ENCODE data around the gene ABCA4.

Gene ABCA4

DNA sequence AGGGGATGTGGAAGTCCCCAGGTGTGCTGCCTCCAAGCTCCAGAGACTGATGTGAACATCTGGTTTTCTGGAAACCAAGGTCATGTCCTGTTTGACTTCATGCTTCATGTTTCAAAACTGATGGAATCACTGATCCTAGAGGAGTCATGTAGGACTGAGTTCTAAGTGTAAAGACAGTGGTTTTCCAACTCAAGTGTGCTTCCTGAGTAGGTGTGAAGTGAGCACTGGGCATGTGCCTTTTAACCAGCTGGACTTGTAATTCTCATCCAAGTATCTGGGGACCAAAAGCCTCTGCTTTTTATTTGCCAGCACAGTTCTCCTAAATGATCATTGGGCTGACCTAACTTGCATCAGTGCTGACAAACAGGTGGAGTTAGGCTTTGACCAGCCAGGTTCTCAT is 36.9 kb downstream of the ABCA4 start:
- no peak overlapping the region for H3K4me3 ChIP-seq (ENCODE audit: low read length in 2 of 2)
- DNase-seq (ENCODE audit: low spot score), result no peak
- H3K23ac ChIP-seq (ENCODE audit: low read depth, low read length, poor library complexity), result no peak overlapping the region
- H3K79me1 ChIP-seq (ENCODE audit: low read depth, low read length), result no peaks in the 10 kb centered on the region
- H3K36me3 ChIP-seq (replicated peaks in 1 of 2; ENCODE audit: control insufficient read depth in 2 of 2, insufficient read depth in 2 of 2, low read length in 2 of 2), result no peaks in the 10 kb centered on the region
- no peak overlapping the region for H3K9ac ChIP-seq (ENCODE audit: low read depth, low read length, poor library complexity)
- H4K8ac ChIP-seq (ENCODE audit: low read depth, low read length), result no peak overlapping the region
- H3K27ac ChIP-seq (replicated peaks; ENCODE audit: low read length), result no peak overlapping the region
- no peaks in the 10 kb centered on the region for H3K27me3 ChIP-seq (ENCODE audit: control insufficient read depth in 3 of 3, insufficient read depth in 3 of 3, low read depth in 1 of 3, low read length in 3 of 3)
- peaks cover 0 to 4% of the 10 kb centered on the region in 2 donors for H3K9me3 ChIP-seq (replicated peaks in 1 of 2; ENCODE audit: control insufficient read depth in 2 of 2, insufficient read depth in 1 of 2, low read depth in 1 of 2, low read length in 2 of 2)
- H3K4me1 ChIP-seq (ENCODE audit: control insufficient read depth in 2 of 2, insufficient read depth in 1 of 2, low read depth in 1 of 2, low read length in 2 of 2), result peaks cover 10 to 11% of the 10 kb centered on the region in 2 donors
- peak overlapping the region; percentile 83 for H3K18ac ChIP-seq (ENCODE audit: low read length)
- H2BK120ac ChIP-seq (ENCODE audit: low read depth, low read length), result no peak overlapping the region
- H2BK12ac ChIP-seq (ENCODE audit: low read length), result no peak overlapping the region
- H3K14ac ChIP-seq (ENCODE audit: low read length), result no peak overlapping the region
- no peak overlapping the region for H2BK5ac ChIP-seq (ENCODE audit: low read length)
- no peak overlapping the region for H2AK5ac ChIP-seq (ENCODE audit: low read depth, low read length)
- peak overlapping the region; percentile 34 for H2AFZ ChIP-seq (ENCODE audit: low read length)
- no peak overlapping the region for H4K91ac ChIP-seq (ENCODE audit: low read depth, low read length, poor library complexity)
- no peak overlapping the region for H2BK15ac ChIP-seq (ENCODE audit: low read length)
- no peak overlapping the region for H3K4ac ChIP-seq (ENCODE audit: low read length)
- no peak overlapping the region for H3K4me2 ChIP-seq (ENCODE audit: insufficient read depth, low read length, poor library complexity, severe bottlenecking)

- peaks cover 12 to 14% of the 10 kb centered on the region in 2 donors for H3K4me1 ChIP-seq (ENCODE audit: control insufficient read depth in 2 of 2, insufficient read depth in 1 of 2, low read depth in 1 of 2, low read length in 2 of 2)
- H3K36me3 ChIP-seq (replicated peaks in 1 of 2; ENCODE audit: control insufficient read depth in 2 of 2, insufficient read depth in 2 of 2, low read length in 2 of 2), result no peaks in the 10 kb centered on the region
- no peak overlapping the region for H3K27ac ChIP-seq (replicated peaks; ENCODE audit: low read length)
- no peaks in the 10 kb centered on the region for H3K27me3 ChIP-seq (ENCODE audit: control insufficient read depth in 3 of 3, insufficient read depth in 3 of 3, low read depth in 1 of 3, low read length in 3 of 3)
- H2BK120ac ChIP-seq (ENCODE audit: low read depth, low read length), result no peak overlapping the region
- H2BK15ac ChIP-seq (ENCODE audit: low read length), result no peak overlapping the region
- H2BK5ac ChIP-seq (ENCODE audit: low read length), result no peak overlapping the region
- no CpG with 5 or more reads among the region's 4 CpGs for WGBS, 2 donors (ENCODE audit: extremely low coverage in 2 of 2, insufficient read length in 2 of 2, insufficient replicate concordance in 1 of 2)
- H2BK12ac ChIP-seq (ENCODE audit: low read length), result no peak overlapping the region
- no peak overlapping the region for H3K4me2 ChIP-seq (ENCODE audit: insufficient read depth, low read length, poor library complexity, severe bottlenecking)
- peak overlapping the region; percentile 34 for H2AFZ ChIP-seq (ENCODE audit: low read length)
- no peak overlapping the region for H4K8ac ChIP-seq (ENCODE audit: low read depth, low read length)
- no peak overlapping the region for H3K14ac ChIP-seq (ENCODE audit: low read length)
- no peak overlapping the region for H4K91ac ChIP-seq (ENCODE audit: low read depth, low read length, poor library complexity)
- H3K18ac ChIP-seq (ENCODE audit: low read length), result peak overlapping the region; percentile 83
- DNase-seq (ENCODE audit: low spot score), result no peak
- no peaks in the 10 kb centered on the region for H3K79me1 ChIP-seq (ENCODE audit: low read depth, low read length)
- no peak overlapping the region for H3K9ac ChIP-seq (ENCODE audit: low read depth, low read length, poor library complexity)
- peaks cover 0 to 4% of the 10 kb centered on the region in 2 donors for H3K9me3 ChIP-seq (replicated peaks in 1 of 2; ENCODE audit: control insufficient read depth in 2 of 2, insufficient read depth in 1 of 2, low read depth in 1 of 2, low read length in 2 of 2)
- H3K4ac ChIP-seq (ENCODE audit: low read length), result no peak overlapping the region
- no peak overlapping the region for H3K23ac ChIP-seq (ENCODE audit: low read depth, low read length, poor library complexity)
- no peak overlapping the region for H3K4me3 ChIP-seq (ENCODE audit: low read length in 2 of 2)
- no peak overlapping the region for H2AK5ac ChIP-seq (ENCODE audit: low read depth, low read length)
Observed at GRCh38 chr1:94083681-94084080, 37.3 kb downstream of the ABCA4 start.

GRCh38 chr1:94081566-94082344 is 39.2 kb downstream of the ABCA4 start:
- no peak overlapping the region for H3K14ac ChIP-seq (ENCODE audit: low read length)
- H2BK5ac ChIP-seq (ENCODE audit: low read length), result no peak overlapping the region
- no peak overlapping the region for H3K4me3 ChIP-seq (ENCODE audit: low read length in 2 of 2)
- no peaks in the 10 kb centered on the region for H3K36me3 ChIP-seq (replicated peaks in 1 of 2; ENCODE audit: control insufficient read depth in 2 of 2, insufficient read depth in 2 of 2, low read length in 2 of 2)
- no peaks in the 10 kb centered on the region for H3K27me3 ChIP-seq (ENCODE audit: control insufficient read depth in 3 of 3, insufficient read depth in 3 of 3, low read depth in 1 of 3, low read length in 3 of 3)
- no peak overlapping the region for H3K9ac ChIP-seq (ENCODE audit: low read depth, low read length, poor library complexity)
- H2BK120ac ChIP-seq (ENCODE audit: low read depth, low read length), result no peak overlapping the region
- no peak overlapping the region for H4K8ac ChIP-seq (ENCODE audit: low read depth, low read length)
- H2BK15ac ChIP-seq (ENCODE audit: low read length), result no peak overlapping the region
- H3K18ac ChIP-seq (ENCODE audit: low read length), result peak overlapping the region; percentile 69
- no peaks in the 10 kb centered on the region for H3K9me3 ChIP-seq (replicated peaks in 1 of 2; ENCODE audit: control insufficient read depth in 2 of 2, insufficient read depth in 1 of 2, low read depth in 1 of 2, low read length in 2 of 2)
- H3K4me2 ChIP-seq (ENCODE audit: insufficient read depth, low read length, poor library complexity, severe bottlenecking), result no peak overlapping the region
- H2AK5ac ChIP-seq (ENCODE audit: low read depth, low read length), result no peak overlapping the region
- peaks cover 17 to 20% of the 10 kb centered on the region in 2 donors for H3K4me1 ChIP-seq (ENCODE audit: control insufficient read depth in 2 of 2, insufficient read depth in 1 of 2, low read depth in 1 of 2, low read length in 2 of 2)
- no peak overlapping the region for H3K23ac ChIP-seq (ENCODE audit: low read depth, low read length, poor library complexity)
- DNase-seq (ENCODE audit: low spot score), result no peak
- H4K91ac ChIP-seq (ENCODE audit: low read depth, low read length, poor library complexity), result no peak overlapping the region
- no peaks in the 10 kb centered on the region for H3K79me1 ChIP-seq (ENCODE audit: low read depth, low read length)
- no peak overlapping the region for H3K27ac ChIP-seq (replicated peaks; ENCODE audit: low read length)
- WGBS, 2 donors (ENCODE audit: extremely low coverage in 2 of 2, insufficient read length in 2 of 2, insufficient replicate concordance in 1 of 2), result no CpG with 5 or more reads among the region's 7 CpGs
- H3K4ac ChIP-seq (ENCODE audit: low read length), result no peak overlapping the region
- no peak overlapping the region for H2BK12ac ChIP-seq (ENCODE audit: low read length)
- no peak overlapping the region for H2AFZ ChIP-seq (ENCODE audit: low read length)

GRCh38 chr1:94079989-94080388 is 41.0 kb downstream of the ABCA4 start:
- Histone ChIP-seq H2BK12ac (ENCODE audit: low read length) (no peak overlapping the region), H2AK5ac (ENCODE audit: low read depth, low read length) (no peak overlapping the region), H3K27ac (replicated peaks; ENCODE audit: low read length) (peak overlapping the region; percentile 98), H2BK15ac (ENCODE audit: low read length) (no peak overlapping the region), H3K79me1 (ENCODE audit: low read depth, low read length) (no peaks in the 10 kb centered on the region), H3K36me3 (replicated peaks in 1 of 2; ENCODE audit: control insufficient read depth in 2 of 2, insufficient read depth in 2 of 2, low read length in 2 of 2) (no peaks in the 10 kb centered on the region), H3K23ac (ENCODE audit: low read depth, low read length, poor library complexity) (no peak overlapping the region), H3K9ac (ENCODE audit: low read depth, low read length, poor library complexity) (no peak overlapping the region), H2AFZ (ENCODE audit: low read length) (peak overlapping the region; percentile 67), H2BK5ac (ENCODE audit: low read length) (no peak overlapping the region), H3K18ac (ENCODE audit: low read length) (peak overlapping the region; percentile 8), H3K4ac (ENCODE audit: low read length) (no peak overlapping the region), H3K4me1 (ENCODE audit: control insufficient read depth in 2 of 2, insufficient read depth in 1 of 2, low read depth in 1 of 2, low read length in 2 of 2) (peaks cover 17 to 20% of the 10 kb centered on the region in 2 donors), H3K4me3 (ENCODE audit: low read length in 2 of 2) (no peak overlapping the region), H4K91ac (ENCODE audit: low read depth, low read length, poor library complexity) (no peak overlapping the region), H4K8ac (ENCODE audit: low read depth, low read length) (no peak overlapping the region), H3K9me3 (replicated peaks in 1 of 2; ENCODE audit: control insufficient read depth in 2 of 2, insufficient read depth in 1 of 2, low read depth in 1 of 2, low read length in 2 of 2) (no peaks in the 10 kb centered on the region), H2BK120ac (ENCODE audit: low read depth, low read length) (no peak overlapping the region), H3K14ac (ENCODE audit: low read length) (no peak overlapping the region), H3K4me2 (ENCODE audit: insufficient read depth, low read length, poor library complexity, severe bottlenecking) (peak overlapping the region; percentile 21), H3K27me3 (ENCODE audit: control insufficient read depth in 3 of 3, insufficient read depth in 3 of 3, low read depth in 1 of 3, low read length in 3 of 3) (no peaks in the 10 kb centered on the region)
- DNase-seq (ENCODE audit: low spot score), result no peak
- WGBS, 2 donors (ENCODE audit: extremely low coverage in 2 of 2, insufficient read length in 2 of 2, insufficient replicate concordance in 1 of 2), result no CpG with 5 or more reads among the region's 3 CpGs

Data from neuronal stem cell (in vitro differentiated cells).